ENCODE results near the gene GAA. TPM values are rescaled to one million over a fixed set of nuclear protein-coding genes. Genes with fewer than 3 reads are reported as not detected.

GAA gene
- total and polyA plus RNA-seq, 4 donors: 21.3 to 58.7 (median 37.0) TPM

DNA sequence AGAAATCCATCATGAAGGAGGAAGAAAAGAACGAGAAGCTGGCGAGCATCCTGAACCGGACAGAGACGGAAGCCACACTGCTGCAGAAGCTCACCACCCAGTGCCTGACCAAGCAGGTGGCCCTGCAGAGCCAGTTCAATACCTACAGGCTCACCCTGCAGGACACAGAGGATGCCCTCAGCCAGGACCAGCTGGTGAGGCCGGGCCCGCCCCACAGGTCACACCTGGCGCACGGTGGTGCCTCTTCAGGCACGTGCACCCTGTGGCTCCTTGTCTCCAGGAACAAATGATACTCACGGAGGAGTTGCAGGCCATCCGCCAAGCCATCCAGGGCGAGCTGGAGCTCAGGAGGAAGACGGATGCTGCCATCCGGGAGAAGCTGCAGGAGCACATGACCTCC lies 19.8 kb upstream of the GAA start:
- peaks cover 0 to 3% (median 0%) of the 10 kb centered on the region in 4 donors for H3K4me1 ChIP-seq (ENCODE audit: control insufficient read depth in 4 of 4, insufficient read depth in 4 of 4, low read length in 3 of 4)
- H3K36me3 ChIP-seq (ENCODE audit: control insufficient read depth in 4 of 4, insufficient read depth in 3 of 4, low read depth in 1 of 4, low read length in 3 of 4): no peaks in the 10 kb centered on the region
- H3K4me3 ChIP-seq (ENCODE audit: low read depth in 1 of 3, low read length in 3 of 3): no peak overlapping the region
- 93% methylated on average over 14 of the region's 14 CpGs for WGBS
- TF ChIP-seq JUND (IDR thresholded peaks at IDR 0.05) (no peak), FOXA1 (IDR thresholded peaks at IDR 0.05) (no peak), TAF1 (conservative IDR thresholded peaks at IDR 0.05) (no peak), EGR1 (IDR thresholded peaks at IDR 0.05; ENCODE audit: low read depth in 2 of 2) (no peak), NR2F2 (IDR thresholded peaks at IDR 0.05) (no peak), HNF4A (conservative IDR thresholded peaks at IDR 0.05) (no peak), YY1 (IDR thresholded peaks at IDR 0.05) (no peak), SP1 (IDR thresholded peaks at IDR 0.05) (no peak), RXRA (IDR thresholded peaks at IDR 0.05) (no peak), FOXA2 (IDR thresholded peaks at IDR 0.05) (no peak), GABPA (IDR thresholded peaks at IDR 0.05 in 1 of 2, conservative IDR thresholded peaks at IDR 0.05 in 1 of 2) (no peak), HNF4G (IDR thresholded peaks at IDR 0.05) (no peak)
- TF ChIP-seq, protein P1, sequence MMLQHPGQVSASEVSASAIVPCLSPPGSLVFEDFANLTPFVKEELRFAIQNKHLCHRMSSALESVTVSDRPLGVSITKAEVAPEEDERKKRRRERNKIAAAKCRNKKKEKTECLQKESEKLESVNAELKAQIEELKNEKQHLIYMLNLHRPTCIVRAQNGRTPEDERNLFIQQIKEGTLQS (IDR thresholded peaks at IDR 0.05): no peak
- TF ChIP-seq, protein P2, sequence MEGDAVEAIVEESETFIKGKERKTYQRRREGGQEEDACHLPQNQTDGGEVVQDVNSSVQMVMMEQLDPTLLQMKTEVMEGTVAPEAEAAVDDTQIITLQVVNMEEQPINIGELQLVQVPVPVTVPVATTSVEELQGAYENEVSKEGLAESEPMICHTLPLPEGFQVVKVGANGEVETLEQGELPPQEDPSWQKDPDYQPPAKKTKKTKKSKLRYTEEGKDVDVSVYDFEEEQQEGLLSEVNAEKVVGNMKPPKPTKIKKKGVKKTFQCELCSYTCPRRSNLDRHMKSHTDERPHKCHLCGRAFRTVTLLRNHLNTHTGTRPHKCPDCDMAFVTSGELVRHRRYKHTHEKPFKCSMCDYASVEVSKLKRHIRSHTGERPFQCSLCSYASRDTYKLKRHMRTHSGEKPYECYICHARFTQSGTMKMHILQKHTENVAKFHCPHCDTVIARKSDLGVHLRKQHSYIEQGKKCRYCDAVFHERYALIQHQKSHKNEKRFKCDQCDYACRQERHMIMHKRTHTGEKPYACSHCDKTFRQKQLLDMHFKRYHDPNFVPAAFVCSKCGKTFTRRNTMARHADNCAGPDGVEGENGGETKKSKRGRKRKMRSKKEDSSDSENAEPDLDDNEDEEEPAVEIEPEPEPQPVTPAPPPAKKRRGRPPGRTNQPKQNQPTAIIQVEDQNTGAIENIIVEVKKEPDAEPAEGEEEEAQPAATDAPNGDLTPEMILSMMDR (IDR thresholded peaks at IDR 0.05; ENCODE audit: low read depth, low read length, missing input control): no peak
- TF ChIP-seq, protein P3, sequence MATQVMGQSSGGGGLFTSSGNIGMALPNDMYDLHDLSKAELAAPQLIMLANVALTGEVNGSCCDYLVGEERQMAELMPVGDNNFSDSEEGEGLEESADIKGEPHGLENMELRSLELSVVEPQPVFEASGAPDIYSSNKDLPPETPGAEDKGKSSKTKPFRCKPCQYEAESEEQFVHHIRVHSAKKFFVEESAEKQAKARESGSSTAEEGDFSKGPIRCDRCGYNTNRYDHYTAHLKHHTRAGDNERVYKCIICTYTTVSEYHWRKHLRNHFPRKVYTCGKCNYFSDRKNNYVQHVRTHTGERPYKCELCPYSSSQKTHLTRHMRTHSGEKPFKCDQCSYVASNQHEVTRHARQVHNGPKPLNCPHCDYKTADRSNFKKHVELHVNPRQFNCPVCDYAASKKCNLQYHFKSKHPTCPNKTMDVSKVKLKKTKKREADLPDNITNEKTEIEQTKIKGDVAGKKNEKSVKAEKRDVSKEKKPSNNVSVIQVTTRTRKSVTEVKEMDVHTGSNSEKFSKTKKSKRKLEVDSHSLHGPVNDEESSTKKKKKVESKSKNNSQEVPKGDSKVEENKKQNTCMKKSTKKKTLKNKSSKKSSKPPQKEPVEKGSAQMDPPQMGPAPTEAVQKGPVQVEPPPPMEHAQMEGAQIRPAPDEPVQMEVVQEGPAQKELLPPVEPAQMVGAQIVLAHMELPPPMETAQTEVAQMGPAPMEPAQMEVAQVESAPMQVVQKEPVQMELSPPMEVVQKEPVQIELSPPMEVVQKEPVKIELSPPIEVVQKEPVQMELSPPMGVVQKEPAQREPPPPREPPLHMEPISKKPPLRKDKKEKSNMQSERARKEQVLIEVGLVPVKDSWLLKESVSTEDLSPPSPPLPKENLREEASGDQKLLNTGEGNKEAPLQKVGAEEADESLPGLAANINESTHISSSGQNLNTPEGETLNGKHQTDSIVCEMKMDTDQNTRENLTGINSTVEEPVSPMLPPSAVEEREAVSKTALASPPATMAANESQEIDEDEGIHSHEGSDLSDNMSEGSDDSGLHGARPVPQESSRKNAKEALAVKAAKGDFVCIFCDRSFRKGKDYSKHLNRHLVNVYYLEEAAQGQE (IDR thresholded peaks at IDR 0.05): no peak
- TF ChIP-seq, protein P4, sequence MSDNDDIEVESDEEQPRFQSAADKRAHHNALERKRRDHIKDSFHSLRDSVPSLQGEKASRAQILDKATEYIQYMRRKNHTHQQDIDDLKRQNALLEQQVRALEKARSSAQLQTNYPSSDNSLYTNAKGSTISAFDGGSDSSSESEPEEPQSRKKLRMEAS (IDR thresholded peaks at IDR 0.05): no peak
- TF ChIP-seq, protein P5, sequence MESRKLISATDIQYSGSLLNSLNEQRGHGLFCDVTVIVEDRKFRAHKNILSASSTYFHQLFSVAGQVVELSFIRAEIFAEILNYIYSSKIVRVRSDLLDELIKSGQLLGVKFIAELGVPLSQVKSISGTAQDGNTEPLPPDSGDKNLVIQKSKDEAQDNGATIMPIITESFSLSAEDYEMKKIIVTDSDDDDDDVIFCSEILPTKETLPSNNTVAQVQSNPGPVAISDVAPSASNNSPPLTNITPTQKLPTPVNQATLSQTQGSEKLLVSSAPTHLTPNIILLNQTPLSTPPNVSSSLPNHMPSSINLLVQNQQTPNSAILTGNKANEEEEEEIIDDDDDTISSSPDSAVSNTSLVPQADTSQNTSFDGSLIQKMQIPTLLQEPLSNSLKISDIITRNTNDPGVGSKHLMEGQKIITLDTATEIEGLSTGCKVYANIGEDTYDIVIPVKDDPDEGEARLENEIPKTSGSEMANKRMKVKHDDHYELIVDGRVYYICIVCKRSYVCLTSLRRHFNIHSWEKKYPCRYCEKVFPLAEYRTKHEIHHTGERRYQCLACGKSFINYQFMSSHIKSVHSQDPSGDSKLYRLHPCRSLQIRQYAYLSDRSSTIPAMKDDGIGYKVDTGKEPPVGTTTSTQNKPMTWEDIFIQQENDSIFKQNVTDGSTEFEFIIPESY (IDR thresholded peaks at IDR 0.05): no peak
- H3K27ac ChIP-seq (ENCODE audit: low read depth in 1 of 2, low read length in 2 of 2): no peak overlapping the region
- no peak for DNase-seq (ENCODE audit: low spot score)
- H3K9me3 ChIP-seq (ENCODE audit: control insufficient read depth in 4 of 4, low read length in 3 of 4): no peaks in the 10 kb centered on the region
- H3K27me3 ChIP-seq (ENCODE audit: control insufficient read depth in 4 of 4, insufficient read depth in 4 of 4, low read length in 3 of 4): no peaks in the 10 kb centered on the region
- no peak overlapping the region for H3K9ac ChIP-seq (ENCODE audit: low read depth in 1 of 2, low read length in 2 of 2)
